ENCODE results near the gene ABLIM2.

ABLIM2 gene

GRCh38 chr4:8067274-8067936 lies 91.2 kb downstream of the ABLIM2 start:
- Histone ChIP-seq H3K27ac (ENCODE audit: low read depth, low read length) (no peak overlapping the region), H3K79me2 (ENCODE audit: control insufficient read depth, insufficient read depth, low read length, unreplicated experiment) (no peaks in the 10 kb centered on the region), H3K4me3 (ENCODE audit: low read depth, low read length) (no peak overlapping the region), H3K4me1 (ENCODE audit: control insufficient read depth, insufficient read depth, low read length, unreplicated experiment) (no peaks in the 10 kb centered on the region), H3K27me3 (ENCODE audit: insufficient read depth, low read length) (peaks cover 68% of the 10 kb centered on the region), H2AFZ (ENCODE audit: low read length, unreplicated experiment) (no peak overlapping the region), H3K36me3 (ENCODE audit: insufficient read depth, low read length) (no peaks in the 10 kb centered on the region)

DNA sequence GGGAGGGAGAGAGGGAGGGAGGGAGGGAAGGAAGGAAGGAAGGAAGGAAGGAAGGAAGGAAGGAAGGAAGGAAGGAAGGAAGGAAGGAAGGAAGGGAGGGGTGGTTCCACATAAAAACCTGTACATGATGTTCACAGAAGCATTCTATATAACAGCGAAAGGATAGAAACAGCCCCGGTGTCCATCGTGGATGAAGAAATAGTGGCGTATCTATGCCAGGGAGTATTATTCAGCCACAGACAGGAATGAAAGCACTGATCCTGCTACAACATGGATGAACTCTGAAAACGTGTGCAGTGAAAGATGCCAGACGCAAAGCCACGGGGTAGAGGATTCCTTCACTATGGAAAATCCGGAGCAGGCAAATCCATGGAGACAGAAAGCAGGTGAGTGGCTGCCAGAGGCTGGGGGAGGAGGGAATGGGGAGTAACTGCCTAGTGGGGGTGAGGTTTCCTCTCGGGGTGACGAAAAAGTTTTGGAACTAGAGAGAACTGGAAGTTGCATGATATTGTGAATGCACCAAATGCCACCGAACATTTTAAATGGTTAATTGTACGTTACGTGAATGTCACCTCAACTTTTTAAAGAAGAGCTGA lies 92.2 kb downstream of the ABLIM2 start:
- H3K27ac ChIP-seq (ENCODE audit: low read depth, low read length), result no peak overlapping the region
- peaks cover 64% of the 10 kb centered on the region for H3K27me3 ChIP-seq (ENCODE audit: insufficient read depth, low read length)
- no peak overlapping the region for H3K4me3 ChIP-seq (ENCODE audit: low read depth, low read length)
- H3K79me2 ChIP-seq (ENCODE audit: control insufficient read depth, insufficient read depth, low read length, unreplicated experiment), result no peaks in the 10 kb centered on the region
- H3K4me1 ChIP-seq (ENCODE audit: control insufficient read depth, insufficient read depth, low read length, unreplicated experiment), result no peaks in the 10 kb centered on the region
- H3K36me3 ChIP-seq (ENCODE audit: insufficient read depth, low read length), result no peaks in the 10 kb centered on the region
- H2AFZ ChIP-seq (ENCODE audit: low read length, unreplicated experiment), result no peak overlapping the region

- no peak overlapping the region for H3K27ac ChIP-seq (ENCODE audit: low read depth, low read length)
- no peak overlapping the region for H3K4me3 ChIP-seq (ENCODE audit: low read depth, low read length)
- H3K36me3 ChIP-seq (ENCODE audit: insufficient read depth, low read length), result no peaks in the 10 kb centered on the region
- H3K79me2 ChIP-seq (ENCODE audit: control insufficient read depth, insufficient read depth, low read length, unreplicated experiment), result no peaks in the 10 kb centered on the region
- peaks cover 47% of the 10 kb centered on the region for H3K27me3 ChIP-seq (ENCODE audit: insufficient read depth, low read length)
- no peaks in the 10 kb centered on the region for H3K4me1 ChIP-seq (ENCODE audit: control insufficient read depth, insufficient read depth, low read length, unreplicated experiment)
- no peak overlapping the region for H2AFZ ChIP-seq (ENCODE audit: low read length, unreplicated experiment)
These were observed 94.5 kb downstream of the ABLIM2 start for GRCh38 chr4:8063974-8064563.

GRCh38 chr4:8061573-8061972 lies 97.0 kb downstream of the ABLIM2 start:
- H2AFZ ChIP-seq (ENCODE audit: low read length, unreplicated experiment), result no peak overlapping the region
- no peaks in the 10 kb centered on the region for H3K4me1 ChIP-seq (ENCODE audit: control insufficient read depth, insufficient read depth, low read length, unreplicated experiment)
- no peak overlapping the region for H3K27ac ChIP-seq (ENCODE audit: low read depth, low read length)
- H3K79me2 ChIP-seq (ENCODE audit: control insufficient read depth, insufficient read depth, low read length, unreplicated experiment), result no peaks in the 10 kb centered on the region
- peaks cover 38% of the 10 kb centered on the region for H3K27me3 ChIP-seq (ENCODE audit: insufficient read depth, low read length)
- H3K36me3 ChIP-seq (ENCODE audit: insufficient read depth, low read length), result no peaks in the 10 kb centered on the region
- H3K4me3 ChIP-seq (ENCODE audit: low read depth, low read length), result no peak overlapping the region

- H2AFZ ChIP-seq (ENCODE audit: low read length, unreplicated experiment), result no peak overlapping the region
- H3K27ac ChIP-seq (ENCODE audit: low read depth, low read length), result no peak overlapping the region
- peaks cover 38% of the 10 kb centered on the region for H3K27me3 ChIP-seq (ENCODE audit: insufficient read depth, low read length)
- no peaks in the 10 kb centered on the region for H3K36me3 ChIP-seq (ENCODE audit: insufficient read depth, low read length)
- no peaks in the 10 kb centered on the region for H3K79me2 ChIP-seq (ENCODE audit: control insufficient read depth, insufficient read depth, low read length, unreplicated experiment)
- no peaks in the 10 kb centered on the region for H3K4me1 ChIP-seq (ENCODE audit: control insufficient read depth, insufficient read depth, low read length, unreplicated experiment)
- H3K4me3 ChIP-seq (ENCODE audit: low read depth, low read length), result no peak overlapping the region
These were observed 97.5 kb downstream of the ABLIM2 start for GRCh38 chr4:8061145-8061544.

DNA sequence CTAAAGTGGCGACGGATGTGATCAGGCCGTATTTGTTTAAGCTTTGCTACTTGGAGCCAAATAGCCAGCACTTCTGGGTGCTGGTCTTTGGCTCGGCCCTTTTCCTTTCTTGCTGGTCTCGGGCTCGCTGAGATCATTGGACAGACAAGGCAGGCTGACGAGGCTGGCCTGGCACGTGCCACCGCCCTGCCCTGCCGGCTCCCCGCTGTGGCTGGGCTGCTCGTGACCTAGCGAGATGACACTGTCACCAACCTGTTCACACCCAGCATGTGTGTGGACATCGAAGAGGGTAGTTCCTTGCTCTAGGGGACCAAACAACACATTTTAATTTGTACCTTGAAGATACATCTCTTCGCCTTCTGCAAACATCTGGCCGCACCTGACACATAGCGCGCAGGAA lies 98.0 kb downstream of the ABLIM2 start:
- Histone ChIP-seq H3K27ac (ENCODE audit: low read depth, low read length) (no peak overlapping the region), H2AFZ (ENCODE audit: low read length, unreplicated experiment) (no peak overlapping the region), H3K4me1 (ENCODE audit: control insufficient read depth, insufficient read depth, low read length, unreplicated experiment) (no peaks in the 10 kb centered on the region), H3K27me3 (ENCODE audit: insufficient read depth, low read length) (peaks cover 37% of the 10 kb centered on the region), H3K79me2 (ENCODE audit: control insufficient read depth, insufficient read depth, low read length, unreplicated experiment) (no peaks in the 10 kb centered on the region), H3K36me3 (ENCODE audit: insufficient read depth, low read length) (no peaks in the 10 kb centered on the region), H3K4me3 (ENCODE audit: low read depth, low read length) (no peak overlapping the region)

- Histone ChIP-seq H3K4me1 (ENCODE audit: control insufficient read depth, insufficient read depth, low read length, unreplicated experiment) (no peaks in the 10 kb centered on the region), H3K4me3 (ENCODE audit: low read depth, low read length) (no peak overlapping the region), H3K79me2 (ENCODE audit: control insufficient read depth, insufficient read depth, low read length, unreplicated experiment) (no peaks in the 10 kb centered on the region), H3K36me3 (ENCODE audit: insufficient read depth, low read length) (no peaks in the 10 kb centered on the region), H3K27ac (ENCODE audit: low read depth, low read length) (no peak overlapping the region), H2AFZ (ENCODE audit: low read length, unreplicated experiment) (no peak overlapping the region), H3K27me3 (ENCODE audit: insufficient read depth, low read length) (peaks cover 18% of the 10 kb centered on the region)
These were observed 100.6 kb downstream of the ABLIM2 start for GRCh38 chr4:8058031-8058479.

DNA sequence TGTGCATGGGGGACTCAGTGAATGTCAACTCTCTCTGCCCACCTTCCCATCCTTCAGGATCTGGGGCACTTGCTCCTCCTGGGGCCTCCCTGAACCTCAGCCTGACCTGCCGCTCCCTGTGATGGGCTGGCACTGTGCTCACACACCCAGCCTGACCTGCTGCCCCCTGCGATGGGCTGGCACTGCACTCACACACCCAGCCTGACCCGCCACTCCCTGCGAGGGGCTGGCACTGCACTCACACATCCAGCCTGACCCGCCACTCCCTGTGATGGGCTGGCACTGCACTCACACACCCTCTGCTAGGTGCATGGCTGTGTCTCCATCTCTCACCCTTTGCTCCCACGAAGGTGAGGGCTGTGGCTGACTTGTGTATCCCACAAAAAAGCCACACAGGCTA lies 103.4 kb downstream of the ABLIM2 start:
- Histone ChIP-seq H3K4me1 (ENCODE audit: control insufficient read depth, insufficient read depth, low read length, unreplicated experiment) (peaks cover 7% of the 10 kb centered on the region), H3K27ac (ENCODE audit: low read depth, low read length) (no peak overlapping the region), H3K4me3 (ENCODE audit: low read depth, low read length) (no peak overlapping the region), H3K36me3 (ENCODE audit: insufficient read depth, low read length) (no peaks in the 10 kb centered on the region), H2AFZ (ENCODE audit: low read length, unreplicated experiment) (no peak overlapping the region), H3K79me2 (ENCODE audit: control insufficient read depth, insufficient read depth, low read length, unreplicated experiment) (no peaks in the 10 kb centered on the region), H3K27me3 (ENCODE audit: insufficient read depth, low read length) (peaks cover 10% of the 10 kb centered on the region; the same call in 1 of the 2 replicates)

DNA sequence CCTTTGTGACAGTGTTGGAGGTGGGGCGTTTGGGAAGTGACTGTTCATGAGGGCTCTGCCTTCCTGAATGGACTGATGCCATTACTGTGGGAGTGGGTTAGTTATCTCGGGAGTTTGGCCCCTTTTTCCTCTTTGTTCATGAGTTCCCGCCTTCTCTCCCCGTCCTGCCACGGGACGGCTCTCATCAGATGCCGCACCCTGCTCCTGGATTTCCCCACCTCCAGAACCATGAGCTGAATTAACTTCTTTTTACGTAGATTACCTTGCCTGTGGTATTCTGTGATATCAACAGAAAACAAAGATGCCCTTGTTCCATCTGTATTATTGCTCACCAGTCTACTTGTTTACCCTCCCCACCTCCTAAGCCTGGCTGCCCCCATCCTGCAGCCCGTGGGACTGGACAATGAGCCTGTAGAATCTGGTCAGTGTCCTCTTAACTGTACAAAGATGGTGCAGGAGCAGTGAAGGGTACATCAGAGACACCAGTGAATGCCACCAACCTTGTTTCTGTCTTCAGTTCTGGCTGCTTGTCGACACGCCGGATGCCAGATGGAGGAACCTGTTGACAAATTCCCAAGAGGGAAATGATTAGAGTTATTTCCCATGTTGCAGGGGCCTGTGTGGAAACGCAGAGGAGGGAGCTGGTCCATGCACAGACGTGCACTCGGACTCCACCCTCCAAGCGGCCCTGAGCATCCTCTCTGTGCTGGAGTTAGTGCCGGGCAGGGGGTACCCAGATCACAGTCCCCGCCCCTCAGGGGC lies 104.7 kb downstream of the ABLIM2 start:
- no peaks in the 10 kb centered on the region for H3K79me2 ChIP-seq (ENCODE audit: control insufficient read depth, insufficient read depth, low read length, unreplicated experiment)
- H3K36me3 ChIP-seq (ENCODE audit: insufficient read depth, low read length), result no peaks in the 10 kb centered on the region
- H2AFZ ChIP-seq (ENCODE audit: low read length, unreplicated experiment), result no peak overlapping the region
- no peak overlapping the region for H3K27ac ChIP-seq (ENCODE audit: low read depth, low read length)
- peaks cover 6% of the 10 kb centered on the region; the same call in 1 of the 2 replicates for H3K27me3 ChIP-seq (ENCODE audit: insufficient read depth, low read length)
- H3K4me3 ChIP-seq (ENCODE audit: low read depth, low read length), result no peak overlapping the region
- H3K4me1 ChIP-seq (ENCODE audit: control insufficient read depth, insufficient read depth, low read length, unreplicated experiment), result peaks cover 7% of the 10 kb centered on the region

DNA sequence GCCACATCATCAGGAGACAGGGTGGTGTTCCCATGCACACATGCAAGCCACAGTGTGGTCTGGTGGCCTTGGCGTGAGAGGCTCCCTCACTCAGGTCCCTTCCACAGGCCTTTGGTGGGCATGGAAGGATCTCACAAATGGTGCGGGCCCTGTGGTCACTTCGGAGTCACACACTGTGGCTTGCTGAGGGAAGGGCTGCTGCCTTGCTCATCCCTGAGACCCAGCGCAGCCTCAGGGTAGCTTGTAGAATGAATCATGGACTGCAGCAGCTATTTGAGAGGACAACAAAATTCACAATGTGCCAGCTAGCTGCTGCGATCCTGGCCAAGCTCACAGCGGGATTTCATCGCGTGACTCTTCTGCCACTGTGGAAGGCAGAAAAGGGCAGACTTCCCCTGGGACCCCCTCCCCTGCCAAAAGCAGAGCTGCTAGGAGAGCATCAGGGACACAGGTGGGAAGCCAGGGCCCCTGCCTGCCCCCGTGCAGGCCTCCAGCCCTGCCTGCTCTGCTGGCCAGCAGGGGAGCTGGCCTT lies 106.4 kb downstream of the ABLIM2 start:
- Histone ChIP-seq H3K36me3 (ENCODE audit: insufficient read depth, low read length) (no peaks in the 10 kb centered on the region), H3K79me2 (ENCODE audit: control insufficient read depth, insufficient read depth, low read length, unreplicated experiment) (no peaks in the 10 kb centered on the region), H2AFZ (ENCODE audit: low read length, unreplicated experiment) (no peak overlapping the region), H3K27ac (ENCODE audit: low read depth, low read length) (no peak overlapping the region), H3K27me3 (ENCODE audit: insufficient read depth, low read length) (peaks cover 6% of the 10 kb centered on the region; the same call in 1 of the 2 replicates), H3K4me3 (ENCODE audit: low read depth, low read length) (no peak overlapping the region), H3K4me1 (ENCODE audit: control insufficient read depth, insufficient read depth, low read length, unreplicated experiment) (peaks cover 7% of the 10 kb centered on the region)

Measured in ACC112 (cell line).